Measurements from ENCODE around the gene ADAM12. TPM values are rescaled to one million over a fixed set of nuclear protein-coding genes. Genes with fewer than 3 reads are reported as not detected.

ADAM12 gene
- total and polyA plus RNA-seq, 2 donors (not counting 1 experiment from before 2014, with no cell fraction given), result 21.0 to 56.9 TPM

DNA sequence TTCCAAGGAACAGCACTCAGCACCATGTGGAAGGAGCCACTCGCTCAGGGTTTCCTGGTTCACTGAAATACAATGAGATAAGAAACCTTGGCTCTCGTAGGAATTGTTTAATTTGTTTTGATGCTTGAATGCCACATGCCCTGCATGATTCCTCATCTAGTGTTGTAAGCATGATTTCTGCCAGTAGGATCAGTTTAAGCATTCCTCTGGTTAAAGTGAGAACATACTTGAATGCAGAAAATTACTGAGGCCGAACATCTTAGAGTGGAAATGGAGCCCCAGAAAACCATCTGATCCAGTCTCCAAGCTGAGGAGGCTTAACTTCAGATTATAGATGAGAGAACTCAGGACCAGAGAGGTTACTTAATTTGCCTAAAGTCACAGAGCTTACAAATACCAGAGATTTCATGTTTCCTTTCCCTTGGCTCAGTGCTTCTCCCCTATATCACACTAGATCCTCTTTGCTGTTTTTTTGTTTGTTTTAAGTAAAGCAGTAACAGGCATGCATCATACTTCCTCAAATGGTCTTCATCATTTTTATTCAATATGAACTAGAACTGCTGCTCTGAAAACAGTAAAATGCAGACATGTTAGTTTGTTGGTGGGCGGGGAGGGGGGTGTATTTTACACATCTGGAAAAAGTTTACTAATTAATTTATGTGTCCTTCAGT is 125.1 kb downstream of the ADAM12 start:
- Histone ChIP-seq H3K36me3 (ENCODE audit: control insufficient read depth, insufficient read depth, low read length) (no peaks in the 10 kb centered on the region), H2AFZ (ENCODE audit: low read length) (no peak overlapping the region), H3K79me2 (ENCODE audit: control insufficient read depth, insufficient read depth, low read length) (no peaks in the 10 kb centered on the region)

DNA sequence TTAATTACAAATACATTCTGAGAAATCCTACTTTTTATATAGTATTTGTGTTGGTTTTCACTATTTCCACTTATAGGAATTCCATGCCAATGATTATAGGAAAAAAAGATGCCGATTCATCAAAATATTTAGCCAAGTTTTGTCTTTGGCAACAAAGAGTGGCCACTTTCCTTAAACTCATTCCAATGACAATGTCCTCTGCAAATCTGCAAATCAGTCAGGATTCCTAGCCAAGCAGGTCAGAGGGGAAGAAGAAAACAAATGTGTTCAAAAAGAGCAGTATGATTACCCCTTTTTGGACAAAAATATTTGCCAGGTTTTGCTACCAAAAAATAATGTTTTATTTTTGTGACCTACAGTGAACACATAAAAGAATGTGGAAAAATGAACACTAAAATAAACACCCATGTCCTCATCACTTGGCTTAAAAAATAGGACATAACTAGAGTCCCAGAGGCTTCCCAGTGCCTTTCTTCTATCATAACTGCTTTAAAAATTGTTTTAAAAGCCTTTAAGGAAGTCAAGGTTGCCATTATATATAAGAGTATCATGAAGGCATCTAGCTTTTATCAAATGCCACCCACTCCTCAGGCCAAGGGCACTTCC is 125.9 kb downstream of the ADAM12 start:
- no peaks in the 10 kb centered on the region for H3K79me2 ChIP-seq (ENCODE audit: control insufficient read depth, insufficient read depth, low read length)
- no peak for DNase-seq (ENCODE audit: low read depth in 2 of 2)
- no peaks in the 10 kb centered on the region for H3K36me3 ChIP-seq (ENCODE audit: control insufficient read depth, insufficient read depth, low read length)
- no peak for TF ChIP-seq EZH2 (IDR thresholded peaks at IDR 0.05; ENCODE audit: low read length, missing control alignments)
- TF ChIP-seq, protein P1, sequence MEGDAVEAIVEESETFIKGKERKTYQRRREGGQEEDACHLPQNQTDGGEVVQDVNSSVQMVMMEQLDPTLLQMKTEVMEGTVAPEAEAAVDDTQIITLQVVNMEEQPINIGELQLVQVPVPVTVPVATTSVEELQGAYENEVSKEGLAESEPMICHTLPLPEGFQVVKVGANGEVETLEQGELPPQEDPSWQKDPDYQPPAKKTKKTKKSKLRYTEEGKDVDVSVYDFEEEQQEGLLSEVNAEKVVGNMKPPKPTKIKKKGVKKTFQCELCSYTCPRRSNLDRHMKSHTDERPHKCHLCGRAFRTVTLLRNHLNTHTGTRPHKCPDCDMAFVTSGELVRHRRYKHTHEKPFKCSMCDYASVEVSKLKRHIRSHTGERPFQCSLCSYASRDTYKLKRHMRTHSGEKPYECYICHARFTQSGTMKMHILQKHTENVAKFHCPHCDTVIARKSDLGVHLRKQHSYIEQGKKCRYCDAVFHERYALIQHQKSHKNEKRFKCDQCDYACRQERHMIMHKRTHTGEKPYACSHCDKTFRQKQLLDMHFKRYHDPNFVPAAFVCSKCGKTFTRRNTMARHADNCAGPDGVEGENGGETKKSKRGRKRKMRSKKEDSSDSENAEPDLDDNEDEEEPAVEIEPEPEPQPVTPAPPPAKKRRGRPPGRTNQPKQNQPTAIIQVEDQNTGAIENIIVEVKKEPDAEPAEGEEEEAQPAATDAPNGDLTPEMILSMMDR (conservative IDR thresholded peaks at IDR 0.05 in 1 of 2, IDR thresholded peaks at IDR 0.05 in 1 of 2; ENCODE audit: low read depth in 1 of 2, low read length in 2 of 2), result no peak
- no peaks in the 10 kb centered on the region for H3K9me3 ChIP-seq (ENCODE audit: control insufficient read depth, insufficient read depth, low read depth, low read length)
- no peak overlapping the region for H3K27ac ChIP-seq (ENCODE audit: insufficient read depth, low read length)
- no peak overlapping the region for H2AFZ ChIP-seq (ENCODE audit: low read length)
- H3K27me3 ChIP-seq (ENCODE audit: control insufficient read depth, insufficient read depth, low read length), result no peaks in the 10 kb centered on the region
- H4K20me1 ChIP-seq (ENCODE audit: control insufficient read depth, extremely low read depth, insufficient read depth, low read length), result no peaks in the 10 kb centered on the region
- H3K4me3 ChIP-seq (replicated peaks in 1 of 4; ENCODE audit: control extremely low read depth in 1 of 4, insufficient read depth in 1 of 4, low read depth in 3 of 4, low read length in 4 of 4), result no peak overlapping the region
- H3K4me2 ChIP-seq (ENCODE audit: extremely low read depth, insufficient read depth, low read length), result no peak overlapping the region
- no peak overlapping the region for H3K9ac ChIP-seq (ENCODE audit: insufficient read depth, low read length)
- H3K4me1 ChIP-seq (ENCODE audit: control insufficient read depth, extremely low read depth, insufficient read depth, low read length), result peaks cover 4% of the 10 kb centered on the region

More for the DNA sequence above, 125.1 kb downstream of the ADAM12 start:
- no peaks in the 10 kb centered on the region for H3K9me3 ChIP-seq (ENCODE audit: control insufficient read depth, insufficient read depth, low read depth, low read length)
- no peaks in the 10 kb centered on the region for H4K20me1 ChIP-seq (ENCODE audit: control insufficient read depth, extremely low read depth, insufficient read depth, low read length)
- TF ChIP-seq, protein P1 (conservative IDR thresholded peaks at IDR 0.05 in 1 of 2, IDR thresholded peaks at IDR 0.05 in 1 of 2; ENCODE audit: low read depth in 1 of 2, low read length in 2 of 2), result no peak
- TF ChIP-seq EZH2 (IDR thresholded peaks at IDR 0.05; ENCODE audit: low read length, missing control alignments), result no peak
- H3K27ac ChIP-seq (ENCODE audit: insufficient read depth, low read length), result no peak overlapping the region
- peaks cover 4% of the 10 kb centered on the region for H3K4me1 ChIP-seq (ENCODE audit: control insufficient read depth, extremely low read depth, insufficient read depth, low read length)
- no peak overlapping the region for H3K9ac ChIP-seq (ENCODE audit: insufficient read depth, low read length)
- H3K4me2 ChIP-seq (ENCODE audit: extremely low read depth, insufficient read depth, low read length), result no peak overlapping the region
- H3K4me3 ChIP-seq (replicated peaks in 1 of 4; ENCODE audit: control extremely low read depth in 1 of 4, insufficient read depth in 1 of 4, low read depth in 3 of 4, low read length in 4 of 4), result no peak overlapping the region
- no peak for DNase-seq (ENCODE audit: low read depth in 2 of 2)
- H3K27me3 ChIP-seq (ENCODE audit: control insufficient read depth, insufficient read depth, low read length), result no peaks in the 10 kb centered on the region

GRCh38 chr10:126259760-126260479 is 128.4 kb downstream of the ADAM12 start:
- no peak for DNase-seq (ENCODE audit: low read depth in 2 of 2)
- H3K79me2 ChIP-seq (ENCODE audit: control insufficient read depth, insufficient read depth, low read length), result no peaks in the 10 kb centered on the region
- H4K20me1 ChIP-seq (ENCODE audit: control insufficient read depth, extremely low read depth, insufficient read depth, low read length), result no peaks in the 10 kb centered on the region
- H3K4me1 ChIP-seq (ENCODE audit: control insufficient read depth, extremely low read depth, insufficient read depth, low read length), result peaks cover 4% of the 10 kb centered on the region
- no peak overlapping the region for H3K4me3 ChIP-seq (replicated peaks in 1 of 4; ENCODE audit: control extremely low read depth in 1 of 4, insufficient read depth in 1 of 4, low read depth in 3 of 4, low read length in 4 of 4)
- no peak overlapping the region for H3K4me2 ChIP-seq (ENCODE audit: extremely low read depth, insufficient read depth, low read length)
- TF ChIP-seq EZH2 (IDR thresholded peaks at IDR 0.05; ENCODE audit: low read length, missing control alignments), result no peak
- TF ChIP-seq, protein P1 (conservative IDR thresholded peaks at IDR 0.05 in 1 of 2, IDR thresholded peaks at IDR 0.05 in 1 of 2; ENCODE audit: low read depth in 1 of 2, low read length in 2 of 2), result no peak
- no peaks in the 10 kb centered on the region for H3K36me3 ChIP-seq (ENCODE audit: control insufficient read depth, insufficient read depth, low read length)
- no peak overlapping the region for H3K27ac ChIP-seq (ENCODE audit: insufficient read depth, low read length)
- H2AFZ ChIP-seq (ENCODE audit: low read length), result no peak overlapping the region
- H3K9me3 ChIP-seq (ENCODE audit: control insufficient read depth, insufficient read depth, low read depth, low read length), result no peaks in the 10 kb centered on the region
- H3K27me3 ChIP-seq (ENCODE audit: control insufficient read depth, insufficient read depth, low read length), result no peaks in the 10 kb centered on the region
- H3K9ac ChIP-seq (ENCODE audit: insufficient read depth, low read length), result no peak overlapping the region

Data from fibroblast of lung (primary cell).